ENCODE results near the gene TCF20.

The TCF20 gene

GRCh38 chr22:42298746-42299145, 28.3 kb upstream of the TCF20 start:
- no peak overlapping the region for H3K4me3 ChIP-seq (ENCODE audit: low read depth, low read length)
- no peak overlapping the region for H3K27ac ChIP-seq
- TF ChIP-seq CTCF (IDR thresholded peaks at IDR 0.05) = no peak
- H3K36me3 ChIP-seq (ENCODE audit: control insufficient read depth, insufficient read depth, low read length) = no peaks in the 10 kb centered on the region
- no peaks in the 10 kb centered on the region for H3K79me2 ChIP-seq
- H3K4me2 ChIP-seq (ENCODE audit: low read length) = no peak overlapping the region
- no peak overlapping the region for H2AFZ ChIP-seq
- no peaks in the 10 kb centered on the region for H3K9me3 ChIP-seq (ENCODE audit: control insufficient read depth, low read length)
- peaks cover 3% of the 10 kb centered on the region for H3K4me1 ChIP-seq
- no peaks in the 10 kb centered on the region for H3K27me3 ChIP-seq (ENCODE audit: control insufficient read depth, insufficient read depth, low read length)
- no peak overlapping the region for H3K9ac ChIP-seq

- Histone ChIP-seq H3K27ac (no peak overlapping the region), H3K4me1 (peaks cover 3% of the 10 kb centered on the region)
These were observed 27.3 kb upstream of the TCF20 start for GRCh38 chr22:42297778-42298177.

GRCh38 chr22:42296883-42297282, 26.4 kb upstream of the TCF20 start:
- no peaks in the 10 kb centered on the region for H3K36me3 ChIP-seq (ENCODE audit: control insufficient read depth, insufficient read depth, low read length)
- no peaks in the 10 kb centered on the region for H3K9me3 ChIP-seq (ENCODE audit: control insufficient read depth, low read length)
- no peak overlapping the region for H3K9ac ChIP-seq
- no peak overlapping the region for H3K27ac ChIP-seq
- peaks cover 3% of the 10 kb centered on the region for H3K4me1 ChIP-seq
- no peak overlapping the region for H3K4me2 ChIP-seq (ENCODE audit: low read length)
- H2AFZ ChIP-seq = no peak overlapping the region
- no peaks in the 10 kb centered on the region for H3K27me3 ChIP-seq (ENCODE audit: control insufficient read depth, insufficient read depth, low read length)
- no peak overlapping the region for H3K4me3 ChIP-seq (ENCODE audit: low read depth, low read length)
- TF ChIP-seq CTCF (IDR thresholded peaks at IDR 0.05) = no peak
- no peaks in the 10 kb centered on the region for H3K79me2 ChIP-seq

More at GRCh38 chr22:42297778-42298177, 27.3 kb upstream of the TCF20 start:
- Histone ChIP-seq H3K79me2 (no peaks in the 10 kb centered on the region), H3K9ac (no peak overlapping the region), H3K36me3 (ENCODE audit: control insufficient read depth, insufficient read depth, low read length) (no peaks in the 10 kb centered on the region), H3K4me3 (ENCODE audit: low read depth, low read length) (no peak overlapping the region), H3K4me2 (ENCODE audit: low read length) (no peak overlapping the region), H3K27me3 (ENCODE audit: control insufficient read depth, insufficient read depth, low read length) (no peaks in the 10 kb centered on the region), H2AFZ (no peak overlapping the region), H3K9me3 (ENCODE audit: control insufficient read depth, low read length) (no peaks in the 10 kb centered on the region)
- TF ChIP-seq CTCF (IDR thresholded peaks at IDR 0.05) = no peak

GRCh38 chr22:42296381-42296853, 26.0 kb upstream of the TCF20 start:
- TF ChIP-seq CTCF (IDR thresholded peaks at IDR 0.05) = no peak
- Histone ChIP-seq H2AFZ (no peak overlapping the region), H3K4me3 (ENCODE audit: low read depth, low read length) (no peak overlapping the region), H3K79me2 (no peaks in the 10 kb centered on the region), H3K27me3 (ENCODE audit: control insufficient read depth, insufficient read depth, low read length) (no peaks in the 10 kb centered on the region), H3K9me3 (ENCODE audit: control insufficient read depth, low read length) (no peaks in the 10 kb centered on the region), H3K4me1 (peaks cover 3% of the 10 kb centered on the region), H3K36me3 (ENCODE audit: control insufficient read depth, insufficient read depth, low read length) (no peaks in the 10 kb centered on the region), H3K4me2 (ENCODE audit: low read length) (no peak overlapping the region), H3K27ac (no peak overlapping the region), H3K9ac (no peak overlapping the region)

Measured in parathyroid adenoma (tissue), 2 donors.